COLO668 (cell line): Measurements from ENCODE around the gene OR7C1.
"Not testable (repeated sequence)": the region's sequence is repeated elsewhere in the genome, so short reads cannot be mapped to it uniquely, and the experiment has no call there.

ENCODE experiments used
- DNase-seq: peaks from one replicate; lab custom pipeline; 2025; ENCODE audit not compliant: unreplicated experiment; lab: John Stamatoyannopoulos, UW

OR7C1 gene

GRCh38 chr19:14785102-14785793 lies 49.7 kb downstream of the OR7C1 start:
- not testable (repeated sequence) for DNase-seq

DNA sequence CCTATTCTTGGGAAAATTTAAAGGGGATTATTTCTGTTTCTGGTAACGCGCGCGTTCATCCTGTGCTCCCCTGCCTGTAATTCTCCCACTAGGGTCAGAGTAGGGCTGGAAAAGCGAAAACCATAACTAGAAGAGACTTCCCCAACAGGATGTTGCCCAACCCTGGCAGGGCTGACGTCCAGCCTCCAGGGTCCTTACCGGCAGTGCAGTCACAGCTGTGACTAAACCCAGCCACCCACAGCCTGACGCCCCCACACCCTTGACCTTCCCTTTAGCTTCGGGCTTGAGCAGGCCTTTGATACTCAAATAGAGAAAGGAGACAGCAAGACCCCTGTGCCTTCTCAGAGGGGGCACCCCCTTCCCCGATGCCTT lies 50.3 kb downstream of the OR7C1 start:
- DNase-seq: not testable (repeated sequence)

DNA sequence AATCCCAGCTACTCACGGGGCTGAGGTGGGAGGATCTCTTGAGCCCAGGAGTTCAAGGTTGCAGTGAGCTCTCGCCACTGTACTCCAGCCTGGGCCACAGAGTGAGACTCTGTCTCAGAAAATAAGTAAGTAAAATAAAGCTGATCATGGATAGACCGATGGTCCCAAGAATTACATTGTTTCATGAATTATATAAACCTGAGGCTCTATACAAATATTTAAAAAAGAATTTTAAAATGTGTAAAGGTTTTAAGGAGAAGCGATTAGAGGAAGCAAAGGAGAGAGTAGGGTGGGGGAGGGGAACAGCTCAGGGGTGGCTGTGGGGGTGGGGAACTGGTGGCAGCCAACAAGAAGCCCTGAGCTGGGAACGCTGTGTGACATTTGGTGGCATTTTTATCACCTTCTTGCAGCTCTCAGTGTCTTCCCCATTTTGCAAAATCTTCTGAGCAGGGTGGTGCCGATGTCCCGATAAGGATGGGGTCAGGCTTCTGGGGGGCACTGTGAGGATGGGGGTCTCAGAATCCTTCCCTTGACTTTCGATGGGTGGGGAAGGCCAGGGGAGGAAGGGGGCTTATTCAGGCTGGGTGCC lies 51.5 kb downstream of the OR7C1 start:
- DNase-seq: not testable (repeated sequence)

DNA sequence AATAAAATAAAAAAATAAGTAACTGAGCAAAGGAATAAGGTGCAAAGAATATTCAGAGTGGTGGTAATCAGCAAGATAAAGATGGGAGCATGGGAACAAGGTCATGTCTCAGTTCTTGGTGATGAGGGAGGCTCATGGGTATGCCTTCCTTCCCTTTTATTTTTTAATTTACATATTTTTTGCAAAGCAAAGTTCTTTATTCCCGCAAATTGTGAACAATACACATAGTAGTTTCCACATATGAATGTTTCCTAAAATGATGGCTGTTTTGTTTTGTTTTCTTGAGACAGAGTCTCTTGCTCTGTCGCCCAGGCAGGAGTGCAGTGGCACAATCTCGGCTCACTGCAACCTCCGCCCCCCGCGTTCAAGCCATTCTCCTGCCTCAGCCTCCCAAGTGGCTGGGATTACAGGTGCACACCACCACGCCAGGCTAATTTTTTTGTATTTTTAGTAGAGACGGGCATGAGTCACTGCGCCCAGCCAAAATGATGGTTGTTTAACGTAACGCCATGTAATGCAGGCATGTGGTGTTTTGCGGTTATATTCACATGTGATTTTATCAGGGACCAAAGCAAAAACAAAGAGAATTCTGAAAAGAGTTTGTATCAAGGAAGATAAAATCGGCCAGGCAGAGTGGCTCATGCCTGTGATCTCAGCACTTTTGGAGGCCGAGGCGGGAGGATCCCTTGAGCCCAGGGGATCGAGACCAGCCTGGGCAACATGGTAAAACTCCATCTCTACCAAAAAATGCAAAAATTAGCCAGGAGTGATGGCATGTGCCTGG lies 52.2 kb downstream of the OR7C1 start:
- DNase-seq: no peak

GRCh38 chr19:14781713-14782536 lies 53.1 kb downstream of the OR7C1 start:
- not testable (repeated sequence) for DNase-seq

GRCh38 chr19:14780622-14781225 lies 54.3 kb downstream of the OR7C1 start:
- not testable (repeated sequence) for DNase-seq

- no peak for DNase-seq
These were observed 55.8 kb downstream of the OR7C1 start for GRCh38 chr19:14779151-14779550.

DNA sequence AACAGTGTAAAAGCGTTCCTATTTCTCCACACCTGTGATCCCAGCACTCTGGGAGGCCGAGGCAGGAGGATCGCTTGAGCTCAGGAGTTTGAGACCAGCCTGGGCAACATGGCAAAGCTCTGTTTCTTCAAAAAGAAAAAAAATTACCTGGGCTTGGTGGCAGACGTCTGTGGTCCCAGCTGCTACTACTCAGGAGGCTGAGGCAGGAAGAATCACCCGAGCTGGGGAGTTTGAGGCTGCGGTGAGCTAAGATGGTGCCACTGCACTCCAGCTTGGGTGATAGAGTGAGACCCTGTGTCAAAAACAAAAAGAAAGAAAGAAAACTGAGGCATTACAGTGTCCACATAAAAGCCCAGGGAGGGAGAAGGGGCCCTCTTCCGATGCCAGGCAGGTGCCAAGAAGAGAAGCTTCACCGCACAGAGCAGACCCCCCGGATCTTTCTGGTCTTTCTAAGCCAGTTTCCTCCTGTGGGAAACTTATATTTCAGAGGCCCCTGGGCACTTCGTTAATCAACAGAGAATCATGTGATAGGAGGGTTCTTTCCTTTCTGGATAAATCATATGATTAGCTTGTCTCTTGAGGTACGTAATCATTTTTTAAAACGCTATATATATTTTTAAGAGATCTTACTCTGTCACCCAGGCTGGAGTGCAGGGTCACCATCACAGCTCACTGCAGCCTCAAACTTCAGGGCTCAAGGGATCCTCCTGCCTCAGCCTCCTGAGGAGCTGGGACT lies 56.7 kb downstream of the OR7C1 start, which contains the start of gene ADGRE2:
Gene ADGRE2 (minus strand): TSS at position 451 of the 736 bp plus-strand sequence. CDS start 1,804 bp downstream, outside the sequence.
- DNase-seq: not testable (repeated sequence)

DNA sequence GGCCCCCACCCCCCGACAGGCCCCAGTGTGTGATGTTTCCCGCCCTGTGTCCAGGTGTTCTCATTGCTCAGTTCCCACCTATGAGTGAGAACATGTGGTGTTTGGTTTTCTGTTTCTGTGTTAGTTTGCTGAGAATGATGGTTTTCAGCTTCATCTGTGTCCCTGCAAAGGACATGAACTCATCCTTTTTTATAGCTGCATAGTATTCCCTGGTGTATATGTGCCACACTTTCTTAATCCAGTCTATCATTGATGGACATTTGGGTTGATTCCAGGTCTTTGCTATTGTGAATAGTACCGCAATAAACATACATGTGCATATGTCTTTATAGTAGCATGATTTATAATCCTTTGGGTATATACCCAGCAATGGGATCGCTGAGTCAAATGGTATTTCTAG lies 57.3 kb downstream of the OR7C1 start:
- not testable (repeated sequence) for DNase-seq

- no peak for DNase-seq
These were observed 59.0 kb downstream of the OR7C1 start for GRCh38 chr19:14775869-14776586.

- not testable (repeated sequence) for DNase-seq
These were observed 59.7 kb downstream of the OR7C1 start for GRCh38 chr19:14775326-14775725.

GRCh38 chr19:14774373-14774772 lies 60.6 kb downstream of the OR7C1 start:
- no peak for DNase-seq

GRCh38 chr19:14773722-14774121 lies 61.3 kb downstream of the OR7C1 start:
- DNase-seq: not testable (repeated sequence)

- no peak for DNase-seq
These were observed 62.0 kb downstream of the OR7C1 start for GRCh38 chr19:14772995-14773394.

DNA sequence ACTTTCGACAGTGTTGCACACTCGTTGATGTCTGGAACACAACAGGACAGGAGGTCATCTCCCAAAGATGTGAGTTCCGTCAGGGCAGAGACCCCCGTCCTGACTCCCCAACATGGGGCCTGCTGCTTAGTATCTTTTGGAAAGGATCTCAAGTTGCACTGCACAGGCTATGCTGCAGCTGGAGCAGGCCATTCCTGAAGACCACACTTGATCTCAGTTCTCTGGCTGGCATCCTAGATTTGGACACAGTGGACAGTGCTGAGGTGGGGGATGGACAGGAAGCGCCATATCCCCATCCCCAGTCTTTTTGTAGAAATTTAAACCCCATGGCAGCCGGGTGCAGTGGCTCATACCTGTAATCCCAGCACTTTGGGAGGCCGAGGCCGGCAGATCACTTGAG lies 62.5 kb downstream of the OR7C1 start:
- DNase-seq: no peak

- DNase-seq: no peak
These were observed 63.8 kb downstream of the OR7C1 start for GRCh38 chr19:14770944-14771839.

DNA sequence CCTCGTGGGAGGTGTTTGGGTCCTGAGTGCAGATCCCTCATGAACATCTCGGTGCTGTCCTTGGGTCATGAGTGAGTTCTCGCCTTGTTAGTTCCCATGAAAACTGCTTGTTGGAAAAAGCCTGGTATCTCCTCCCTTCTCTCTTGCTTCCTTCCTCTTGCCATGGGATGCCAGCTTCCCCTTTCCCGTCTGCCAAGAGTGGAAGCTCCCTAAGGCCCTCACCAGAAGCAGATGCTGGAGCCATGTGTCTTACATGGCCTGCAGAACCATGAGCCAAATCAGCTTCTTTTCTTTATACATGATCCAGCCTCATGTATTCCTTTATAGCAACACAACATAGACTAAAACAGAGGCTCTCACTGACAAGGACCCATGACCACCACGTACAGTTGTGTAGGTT lies 64.8 kb downstream of the OR7C1 start:
- DNase-seq: no peak

DNA sequence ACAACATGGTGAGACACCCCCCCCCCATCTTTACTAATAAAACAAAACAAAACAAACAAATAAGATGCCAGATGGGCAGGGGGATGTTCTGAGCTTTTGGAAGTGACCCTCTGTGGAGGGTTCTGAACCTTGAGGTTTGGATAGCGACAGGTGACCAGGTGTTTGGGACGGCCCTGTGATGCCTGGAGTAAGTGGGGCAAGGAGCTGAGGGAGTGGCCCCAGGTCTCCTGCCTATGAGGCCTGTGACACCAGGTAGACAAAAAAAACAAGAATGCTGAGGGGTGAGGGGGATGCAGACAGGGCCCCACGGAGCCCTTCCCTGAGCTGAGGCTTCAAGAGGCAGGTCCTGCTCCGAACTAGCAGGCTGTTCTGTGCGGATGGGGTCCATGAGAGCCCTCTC lies 65.8 kb downstream of the OR7C1 start:
- DNase-seq: no peak
